Right ventricle myocardium superior (tissue), 1 donor: ENCODE measurements around the gene CFC1. TPM values are rescaled to one million over a fixed set of nuclear protein-coding genes. Genes with fewer than 3 reads are reported as not detected.

Experiments used
- total RNA-seq: library from RNA; stranded (reverse); fragmentation: NEBNext Ultra II Directional; extraction: Animal tissue kit (Norgen Biotek cat#: 25700); gene quantifications from one replicate; pipeline ENCODE4 v1.2.1, GENCODE V29; 2021
- donor health status: DM: no; HTN: yes; CAD: no; lungs with severe emphysema.

CFC1 gene
- total RNA-seq, 1 donor from 2014 or later = not detected

Other genes starting within 250 kb of the CFC1 start
- 15.7 TPM for gene PTPN18, start 243.5 kb downstream of the CFC1 start, total RNA-seq
- not detected for gene POTEI, start 90.2 kb downstream of the CFC1 start, total RNA-seq
- not detected for gene CFC1B, start 78.4 kb downstream of the CFC1 start, total RNA-seq
- gene POTEJ, start 11.9 kb upstream of the CFC1 start, total RNA-seq = not detected
- not detected for gene GPR148, start 129.5 kb upstream of the CFC1 start, total RNA-seq
- not detected for gene AMER3, start 156.0 kb upstream of the CFC1 start, total RNA-seq
- 5.1 TPM for gene ARHGEF4, start 237.3 kb upstream of the CFC1 start, total RNA-seq